Tibial artery (tissue), 4 donors: Measurements from ENCODE around the gene CS.
A peak's percentile ranks its signal among the peaks of the same experiment; 100 is the strongest.

Source experiments
- DNase-seq, 2 donors: peaks; one replicate each; pipeline ENCODE4 v3.0.0-alpha.2; 2019
- H3K27ac ChIP-seq, 2 donors: fragments of 200-600 bp; sonication (generic) in 1 of 2; 1 replicate in 1 of 2; 2 replicates in 1 of 2; pipeline ENCODE4 v1.5.1; 2018 to 2019; ENCODE audit warnings: mild to moderate bottlenecking in 1 of 2
- H3K27me3 ChIP-seq, 2 donors: fragments of 200-600 bp; sonication (generic) in 1 of 2; one replicate each; pipeline versions ENCODE4 v1.5.1 to v1.6.0; 2016 to 2019
- H3K36me3 ChIP-seq, 3 donors: fragments of 200-600 bp; sonication (generic) in 2 of 3; one replicate each; pipeline ENCODE4 v1.5.1; 2016 to 2019; ENCODE audit warnings: mild to moderate bottlenecking in 2 of 3
- H3K4me1 ChIP-seq, 4 donors: fragments of 200-600 bp; sonication (generic) in 2 of 4; 1 replicate in 3 of 4; 2 replicates in 1 of 4; pipeline ENCODE4 v1.5.1; 2016 to 2019
- H3K4me3 ChIP-seq, 2 donors: fragments of 200-600 bp; sonication (generic) in 1 of 2; 1 replicate in 1 of 2; 2 replicates in 1 of 2; pipeline ENCODE4 v1.5.1; 2018 to 2019; ENCODE audit warnings: mild to moderate bottlenecking in 2 of 2
- H3K9me3 ChIP-seq, 3 donors: fragments of 200-600 bp; sonication (generic) in 1 of 3; one replicate each; pipeline ENCODE4 v1.5.1; 2016 to 2019
- CTCF ChIP-seq, 2 experiments: fragments of 200-600 bp in 1 of 2; fragments of 450-650 bp in 1 of 2; IDR thresholded peaks; one replicate each; pipeline ENCODE4 v1.5.1; 2017 to 2019; ENCODE audit warnings: antibody characterized with exemption in 2 of 2, mild to moderate bottlenecking in 1 of 2, moderate library complexity in 1 of 2
- intact Hi-C: fragments of 100-400 bp; cut with DNase I; formaldehyde crosslinking; loops from one replicate; pipeline ENCODE4 v1.15.0; 2023; ENCODE audit warnings: low total_unique reads

The CS gene

GRCh38 chr12:56333679-56334489 is 33.8 kb upstream of the CS start, which contains the start of gene PAN2:
Gene PAN2 (minus strand): TSS chr12:56334000. CDS start chr12:56333094, 906 bp downstream.
- Histone ChIP-seq H3K4me3 (peak within 1 kb of the TSS; percentile 60 to 76), H3K27me3 (no peaks in the 10 kb centered on the region), H3K36me3 (no peaks in the 10 kb centered on the region), H3K4me1 (peaks cover 0 to 17% (median 10%) of the 10 kb centered on the region in 4 donors), H3K27ac (peak within 1 kb of the TSS; percentile 92 to 97), H3K9me3 (no peaks in the 10 kb centered on the region)
- intact Hi-C loops = no loop called here
- peak; percentile 46 to 53 for TF ChIP-seq CTCF (IDR thresholded peaks at IDR 0.05)
- DNase-seq = peak; percentile 96 to 97

GRCh38 chr12:56333197-56333678 is 33.1 kb upstream of the CS start:
- DNase-seq = no peak
- Histone ChIP-seq H3K36me3 (peaks cover 0 to 6% (median 2%) of the 10 kb centered on the region in 3 donors), H3K27me3 (no peaks in the 10 kb centered on the region), H3K27ac (peak overlapping the region; percentile 92 to 97), H3K4me3 (peak overlapping the region; percentile 60 to 76), H3K4me1 (peaks cover 0 to 17% (median 10%) of the 10 kb centered on the region in 4 donors), H3K9me3 (no peaks in the 10 kb centered on the region)
- intact Hi-C loops = no loop called here
- TF ChIP-seq CTCF (IDR thresholded peaks at IDR 0.05) = no peak

- peaks cover 0 to 17% (median 10%) of the 10 kb centered on the region in 4 donors for H3K4me1 ChIP-seq
- no peaks in the 10 kb centered on the region for H3K27me3 ChIP-seq
- H3K9me3 ChIP-seq = no peaks in the 10 kb centered on the region
- peaks cover 0 to 12% (median 8%) of the 10 kb centered on the region in 3 donors for H3K36me3 ChIP-seq
- intact Hi-C loops = no loop called here
- peak overlapping the region; percentile 60 to 76 for H3K4me3 ChIP-seq
- peak overlapping the region; percentile 92 to 97 for H3K27ac ChIP-seq
- TF ChIP-seq CTCF (IDR thresholded peaks at IDR 0.05) = no peak
- DNase-seq = no peak
Observed at GRCh38 chr12:56332512-56333196, 32.5 kb upstream of the CS start.

GRCh38 chr12:56330936-56331490 is 30.9 kb upstream of the CS start:
- intact Hi-C loops = no loop called here
- peaks cover 0 to 17% (median 10%) of the 10 kb centered on the region in 4 donors for H3K4me1 ChIP-seq
- peaks cover 7 to 29% (median 23%) of the 10 kb centered on the region in 3 donors for H3K36me3 ChIP-seq
- no peak for DNase-seq
- H3K27me3 ChIP-seq = no peaks in the 10 kb centered on the region
- no peaks in the 10 kb centered on the region for H3K9me3 ChIP-seq
- H3K4me3 ChIP-seq = no peak overlapping the region
- TF ChIP-seq CTCF (IDR thresholded peaks at IDR 0.05) = no peak
- no peak overlapping the region for H3K27ac ChIP-seq

GRCh38 chr12:56326533-56326932 is 26.4 kb upstream of the CS start:
- no peak overlapping the region for H3K27ac ChIP-seq
- no peak for DNase-seq
- no peaks in the 10 kb centered on the region for H3K27me3 ChIP-seq
- intact Hi-C loops = no loop called here
- H3K4me3 ChIP-seq = no peak overlapping the region
- peaks cover 38 to 73% (median 66%) of the 10 kb centered on the region in 3 donors for H3K36me3 ChIP-seq
- no peaks in the 10 kb centered on the region for H3K4me1 ChIP-seq
- H3K9me3 ChIP-seq = no peaks in the 10 kb centered on the region
- TF ChIP-seq CTCF (IDR thresholded peaks at IDR 0.05) = no peak
